H1 (cell line): ENCODE results near the gene KAT2A. TPM values are rescaled to one million over a fixed set of nuclear protein-coding genes. Genes with fewer than 3 reads are reported as not detected.

Source experiments
- CBX8 ChIP-seq: fragments of 300-800, 300-1000 bp; sonication (generic); IDR thresholded peaks from 2 replicates; pipeline ENCODE4 v1.7.1; 2016; ENCODE audit warnings: low read depth, low read length, borderline replicate concordance
- KDM4A ChIP-seq: IDR thresholded peaks from one replicate; pipeline ENCODE4 v1.7.1; 2012; ENCODE audit warnings: low read depth, mild to moderate bottlenecking, moderate library complexity, low read length, inconsistent platforms; ENCODE audit not compliant: severe bottlenecking
- KDM5A ChIP-seq: fragments of 200-600 bp; IDR thresholded peaks from 2 replicates; pipeline ENCODE4 v1.7.1; 2012; ENCODE audit warnings: mild to moderate bottlenecking, low read length, inconsistent platforms, mixed read lengths
- RNF2 ChIP-seq: fragments of 200-900, 300-1000 bp; sonication (generic); IDR thresholded peaks from 2 replicates; pipeline ENCODE4 v1.7.1; 2016; ENCODE audit warnings: borderline replicate concordance, low read depth, mild to moderate bottlenecking, antibody characterized with exemption, low read length; ENCODE audit not compliant: poor library complexity, severe bottlenecking; ENCODE audit errors: missing control alignments
- SP1 ChIP-seq: IDR thresholded peaks from 2 replicates; pipeline ENCODE4 v1.6.1; 2011; ENCODE audit warnings: low read depth, low read length
- polyA plus RNA-seq, 7 experiments: library from polyadenylated mRNA; depleted of rRNA in 3 of 7; stranded (reverse) in 5 of 7; unstranded in 2 of 7; fragments of >200 nt in 5 of 7; fragments of 200-250 nt in 2 of 7; gene quantifications; 1 replicate in 5 of 7; 2 replicates in 1 of 7; 4 replicates in 1 of 7; pipeline versions ENCODE4 v1.2.1 to v1.2.3, GENCODE V29; 2011 to 2013; ENCODE audit warnings: missing spikeins in 2 of 7, mixed read lengths in 2 of 7
- total RNA-seq: library from RNA; stranded (reverse); fragmentation: NEBNext Ultra II Directional; extraction: Animal tissue kit (Norgen Biotek cat#: 25700); gene quantifications from 2 replicates; pipeline ENCODE4 v1.2.1, GENCODE V29; 2021

KAT2A gene
- total and polyA plus RNA-seq, 2 of the 8 experiments (the other 6 are each of a cell fraction or from before 2014, with no cell fraction given) = 34.2 to 40.1 TPM

GRCh38 chr17:42135664-42136653 is 14.8 kb upstream of the KAT2A start (continued):
- no peak for TF ChIP-seq CBX8
- TF ChIP-seq KDM4A = no peak
- TF ChIP-seq KDM5A = no peak
- TF ChIP-seq SP1 = no peak
- TF ChIP-seq RNF2 = no peak
- TF ChIP-seq, all 59 proteins: peak for 0
